ENCODE results near the gene SLC10A7.

The SLC10A7 gene

GRCh38 chr4:146450524-146450923 is 71.2 kb downstream of the SLC10A7 start:
- H3K9ac ChIP-seq (ENCODE audit: low read length in 5 of 5): no peak overlapping the region
- no peak overlapping the region for H3K4me3 ChIP-seq (ENCODE audit: low read depth in 1 of 5, low read length in 5 of 5)
- no peak overlapping the region for H3K27ac ChIP-seq (ENCODE audit: low read depth, low read length)
- H3K27me3 ChIP-seq (ENCODE audit: control insufficient read depth in 5 of 5, insufficient read depth in 4 of 5, low read length in 5 of 5): no peaks in the 10 kb centered on the region
- H3K9me3 ChIP-seq (ENCODE audit: control insufficient read depth in 5 of 5, low read length in 5 of 5): peaks cover 0 to 6% (median 0%) of the 10 kb centered on the region in 5 donors
- peaks cover 0 to 4% (median 0%) of the 10 kb centered on the region in 5 donors for H3K36me3 ChIP-seq (ENCODE audit: control insufficient read depth in 5 of 5, insufficient read depth in 5 of 5, low read length in 5 of 5)
- H3K4me1 ChIP-seq (ENCODE audit: control insufficient read depth in 5 of 5, insufficient read depth in 5 of 5, low read length in 5 of 5): no peaks in the 10 kb centered on the region

GRCh38 chr4:146446555-146446954 is 75.2 kb downstream of the SLC10A7 start:
- Histone ChIP-seq H3K9ac (ENCODE audit: low read length in 5 of 5) (no peak overlapping the region), H3K27ac (ENCODE audit: low read depth, low read length) (no peak overlapping the region), H3K4me3 (ENCODE audit: low read depth in 1 of 5, low read length in 5 of 5) (no peak overlapping the region), H3K36me3 (ENCODE audit: control insufficient read depth in 5 of 5, insufficient read depth in 5 of 5, low read length in 5 of 5) (peaks cover 0 to 9% (median 2%) of the 10 kb centered on the region in 5 donors), H3K27me3 (ENCODE audit: control insufficient read depth in 5 of 5, insufficient read depth in 4 of 5, low read length in 5 of 5) (no peaks in the 10 kb centered on the region), H3K4me1 (ENCODE audit: control insufficient read depth in 5 of 5, insufficient read depth in 5 of 5, low read length in 5 of 5) (no peaks in the 10 kb centered on the region), H3K9me3 (ENCODE audit: control insufficient read depth in 5 of 5, low read length in 5 of 5) (peaks cover 0 to 6% (median 0%) of the 10 kb centered on the region in 5 donors)

- no peaks in the 10 kb centered on the region for H3K4me1 ChIP-seq (ENCODE audit: control insufficient read depth in 5 of 5, insufficient read depth in 5 of 5, low read length in 5 of 5)
- no peak overlapping the region for H3K27ac ChIP-seq (ENCODE audit: low read depth, low read length)
- H3K4me3 ChIP-seq (ENCODE audit: low read depth in 1 of 5, low read length in 5 of 5): no peak overlapping the region
- H3K36me3 ChIP-seq (ENCODE audit: control insufficient read depth in 5 of 5, insufficient read depth in 5 of 5, low read length in 5 of 5): peaks cover 0 to 9% (median 2%) of the 10 kb centered on the region in 5 donors
- peaks cover 0 to 3% (median 0%) of the 10 kb centered on the region in 5 donors for H3K9me3 ChIP-seq (ENCODE audit: control insufficient read depth in 5 of 5, low read length in 5 of 5)
- no peak overlapping the region for H3K9ac ChIP-seq (ENCODE audit: low read length in 5 of 5)
- H3K27me3 ChIP-seq (ENCODE audit: control insufficient read depth in 5 of 5, insufficient read depth in 4 of 5, low read length in 5 of 5): no peaks in the 10 kb centered on the region
Observed at GRCh38 chr4:146445198-146446150, 76.3 kb downstream of the SLC10A7 start.

GRCh38 chr4:146443525-146443924 is 78.2 kb downstream of the SLC10A7 start:
- Histone ChIP-seq H3K9ac (ENCODE audit: low read length in 5 of 5) (no peak overlapping the region), H3K27ac (ENCODE audit: low read depth, low read length) (no peak overlapping the region), H3K4me3 (ENCODE audit: low read depth in 1 of 5, low read length in 5 of 5) (no peak overlapping the region), H3K9me3 (ENCODE audit: control insufficient read depth in 5 of 5, low read length in 5 of 5) (peaks cover 0 to 3% (median 0%) of the 10 kb centered on the region in 5 donors), H3K4me1 (ENCODE audit: control insufficient read depth in 5 of 5, insufficient read depth in 5 of 5, low read length in 5 of 5) (no peaks in the 10 kb centered on the region), H3K27me3 (ENCODE audit: control insufficient read depth in 5 of 5, insufficient read depth in 4 of 5, low read length in 5 of 5) (no peaks in the 10 kb centered on the region), H3K36me3 (ENCODE audit: control insufficient read depth in 5 of 5, insufficient read depth in 5 of 5, low read length in 5 of 5) (peaks cover 0 to 9% (median 2%) of the 10 kb centered on the region in 5 donors)

GRCh38 chr4:146442801-146443200 is 78.9 kb downstream of the SLC10A7 start:
- no peaks in the 10 kb centered on the region for H3K27me3 ChIP-seq (ENCODE audit: control insufficient read depth in 5 of 5, insufficient read depth in 4 of 5, low read length in 5 of 5)
- H3K27ac ChIP-seq (ENCODE audit: low read depth, low read length): no peak overlapping the region
- no peak overlapping the region for H3K4me3 ChIP-seq (ENCODE audit: low read depth in 1 of 5, low read length in 5 of 5)
- no peak overlapping the region for H3K9ac ChIP-seq (ENCODE audit: low read length in 5 of 5)
- peaks cover 0 to 3% (median 0%) of the 10 kb centered on the region in 5 donors for H3K4me1 ChIP-seq (ENCODE audit: control insufficient read depth in 5 of 5, insufficient read depth in 5 of 5, low read length in 5 of 5)
- peaks cover 0 to 3% (median 0%) of the 10 kb centered on the region in 5 donors for H3K9me3 ChIP-seq (ENCODE audit: control insufficient read depth in 5 of 5, low read length in 5 of 5)
- H3K36me3 ChIP-seq (ENCODE audit: control insufficient read depth in 5 of 5, insufficient read depth in 5 of 5, low read length in 5 of 5): peaks cover 0 to 9% (median 2%) of the 10 kb centered on the region in 5 donors

GRCh38 chr4:146439999-146440398 is 81.7 kb downstream of the SLC10A7 start:
- H3K36me3 ChIP-seq (ENCODE audit: control insufficient read depth in 5 of 5, insufficient read depth in 5 of 5, low read length in 5 of 5): no peaks in the 10 kb centered on the region
- peaks cover 0 to 4% (median 0%) of the 10 kb centered on the region in 5 donors for H3K4me1 ChIP-seq (ENCODE audit: control insufficient read depth in 5 of 5, insufficient read depth in 5 of 5, low read length in 5 of 5)
- H3K4me3 ChIP-seq (ENCODE audit: low read depth in 1 of 5, low read length in 5 of 5): no peak overlapping the region

GRCh38 chr4:146439437-146439836 is 82.3 kb downstream of the SLC10A7 start:
- no peak overlapping the region for H3K9ac ChIP-seq (ENCODE audit: low read length in 5 of 5)
- no peak overlapping the region for H3K27ac ChIP-seq (ENCODE audit: low read depth, low read length)
- H3K4me3 ChIP-seq (ENCODE audit: low read depth in 1 of 5, low read length in 5 of 5): no peak overlapping the region
- no peaks in the 10 kb centered on the region for H3K27me3 ChIP-seq (ENCODE audit: control insufficient read depth in 5 of 5, insufficient read depth in 4 of 5, low read length in 5 of 5)
- no peaks in the 10 kb centered on the region for H3K9me3 ChIP-seq (ENCODE audit: control insufficient read depth in 5 of 5, low read length in 5 of 5)
- H3K4me1 ChIP-seq (ENCODE audit: control insufficient read depth in 5 of 5, insufficient read depth in 5 of 5, low read length in 5 of 5): peaks cover 0 to 4% (median 0%) of the 10 kb centered on the region in 5 donors
- no peaks in the 10 kb centered on the region for H3K36me3 ChIP-seq (ENCODE audit: control insufficient read depth in 5 of 5, insufficient read depth in 5 of 5, low read length in 5 of 5)

More at GRCh38 chr4:146439999-146440398, 81.7 kb downstream of the SLC10A7 start:
- H3K9ac ChIP-seq (ENCODE audit: low read length in 5 of 5): no peak overlapping the region
- no peaks in the 10 kb centered on the region for H3K9me3 ChIP-seq (ENCODE audit: control insufficient read depth in 5 of 5, low read length in 5 of 5)
- H3K27me3 ChIP-seq (ENCODE audit: control insufficient read depth in 5 of 5, insufficient read depth in 4 of 5, low read length in 5 of 5): no peaks in the 10 kb centered on the region
- no peak overlapping the region for H3K27ac ChIP-seq (ENCODE audit: low read depth, low read length)

GRCh38 chr4:146437778-146438177 is 84.0 kb downstream of the SLC10A7 start:
- no peaks in the 10 kb centered on the region for H3K27me3 ChIP-seq (ENCODE audit: control insufficient read depth in 5 of 5, insufficient read depth in 4 of 5, low read length in 5 of 5)
- H3K27ac ChIP-seq (ENCODE audit: low read depth, low read length): no peak overlapping the region
- H3K9ac ChIP-seq (ENCODE audit: low read length in 5 of 5): no peak overlapping the region
- H3K9me3 ChIP-seq (ENCODE audit: control insufficient read depth in 5 of 5, low read length in 5 of 5): no peaks in the 10 kb centered on the region
- no peak overlapping the region for H3K4me3 ChIP-seq (ENCODE audit: low read depth in 1 of 5, low read length in 5 of 5)
- H3K4me1 ChIP-seq (ENCODE audit: control insufficient read depth in 5 of 5, insufficient read depth in 5 of 5, low read length in 5 of 5): peaks cover 0 to 4% (median 0%) of the 10 kb centered on the region in 5 donors
- no peaks in the 10 kb centered on the region for H3K36me3 ChIP-seq (ENCODE audit: control insufficient read depth in 5 of 5, insufficient read depth in 5 of 5, low read length in 5 of 5)

GRCh38 chr4:146436423-146437162 is 85.1 kb downstream of the SLC10A7 start:
- peaks cover 0 to 4% (median 0%) of the 10 kb centered on the region in 5 donors for H3K4me1 ChIP-seq (ENCODE audit: control insufficient read depth in 5 of 5, insufficient read depth in 5 of 5, low read length in 5 of 5)
- H3K36me3 ChIP-seq (ENCODE audit: control insufficient read depth in 5 of 5, insufficient read depth in 5 of 5, low read length in 5 of 5): no peaks in the 10 kb centered on the region
- H3K9ac ChIP-seq (ENCODE audit: low read length in 5 of 5): no peak overlapping the region
- no peaks in the 10 kb centered on the region for H3K27me3 ChIP-seq (ENCODE audit: control insufficient read depth in 5 of 5, insufficient read depth in 4 of 5, low read length in 5 of 5)
- no peak overlapping the region for H3K27ac ChIP-seq (ENCODE audit: low read depth, low read length)
- no peaks in the 10 kb centered on the region for H3K9me3 ChIP-seq (ENCODE audit: control insufficient read depth in 5 of 5, low read length in 5 of 5)
- H3K4me3 ChIP-seq (ENCODE audit: low read depth in 1 of 5, low read length in 5 of 5): no peak overlapping the region

GRCh38 chr4:146435962-146436361 is 85.8 kb downstream of the SLC10A7 start:
- no peaks in the 10 kb centered on the region for H3K9me3 ChIP-seq (ENCODE audit: control insufficient read depth in 5 of 5, low read length in 5 of 5)
- no peak overlapping the region for H3K9ac ChIP-seq (ENCODE audit: low read length in 5 of 5)
- no peak overlapping the region for H3K27ac ChIP-seq (ENCODE audit: low read depth, low read length)
- H3K4me1 ChIP-seq (ENCODE audit: control insufficient read depth in 5 of 5, insufficient read depth in 5 of 5, low read length in 5 of 5): peaks cover 0 to 4% (median 0%) of the 10 kb centered on the region in 5 donors
- H3K4me3 ChIP-seq (ENCODE audit: low read depth in 1 of 5, low read length in 5 of 5): no peak overlapping the region
- no peaks in the 10 kb centered on the region for H3K36me3 ChIP-seq (ENCODE audit: control insufficient read depth in 5 of 5, insufficient read depth in 5 of 5, low read length in 5 of 5)
- no peaks in the 10 kb centered on the region for H3K27me3 ChIP-seq (ENCODE audit: control insufficient read depth in 5 of 5, insufficient read depth in 4 of 5, low read length in 5 of 5)

Measured in subcutaneous abdominal adipose tissue (tissue), 5 donors.